H1 (cell line): ENCODE data around the gene PRKCZ. TPM values are rescaled to one million over a fixed set of nuclear protein-coding genes. Genes with fewer than 3 reads are reported as not detected.

Source experiments
- ASH2L ChIP-seq: fragments of 200-600, 300-600 bp; sonication (generic); IDR thresholded peaks from one replicate; pipeline ENCODE4 v1.7.1; 2017; ENCODE audit warnings: low read length
- BACH1 ChIP-seq: IDR thresholded peaks from 2 replicates; pipeline ENCODE4 v1.6.1; 2012; ENCODE audit warnings: low read length, improper control_type of control experiment
- CEBPB ChIP-seq: IDR thresholded peaks from 2 replicates; pipeline ENCODE4 v1.6.1; 2012; ENCODE audit warnings: low read depth, low read length
- CHD7 ChIP-seq: fragments of 300-600 bp; sonication (generic); IDR thresholded peaks from 2 replicates; pipeline ENCODE4 v1.7.1; 2012; ENCODE audit warnings: low read length, moderate library complexity, mild to moderate bottlenecking, inconsistent platforms; ENCODE audit not compliant: insufficient replicate concordance
- CREB1 ChIP-seq: IDR thresholded peaks from 2 replicates; pipeline ENCODE4 v1.6.1; 2012; ENCODE audit warnings: inconsistent platforms
- EP300 ChIP-seq, 2 experiments: IDR thresholded peaks; 1 replicate in 1 of 2; 2 replicates in 1 of 2; pipeline ENCODE4 v1.6.1; 2011 to 2012; ENCODE audit warnings: low read depth in 2 of 2, low read length in 2 of 2, mild to moderate bottlenecking in 2 of 2, borderline replicate concordance in 1 of 2, inconsistent platforms in 1 of 2, moderate library complexity in 1 of 2
- EZH2 ChIP-seq: fragments of 200-600 bp; sonication (generic); IDR thresholded peaks from 2 replicates; pipeline ENCODE4 v1.7.1; 2012; ENCODE audit warnings: low read depth, mild to moderate bottlenecking, moderate library complexity, low read length, inconsistent platforms; ENCODE audit not compliant: severe bottlenecking
- JUND ChIP-seq: IDR thresholded peaks from 2 replicates; pipeline ENCODE4 v1.6.1; 2011; ENCODE audit warnings: mild to moderate bottlenecking, improper control_type of control experiment, low read length
- MAX ChIP-seq: IDR thresholded peaks from 2 replicates; pipeline ENCODE4 v1.6.1; 2012; ENCODE audit warnings: inconsistent platforms
- NRF1 ChIP-seq: IDR thresholded peaks from 2 replicates; pipeline ENCODE4 v1.6.1; 2011; ENCODE audit warnings: mild to moderate bottlenecking, low read depth, low read length, improper control_type of control experiment
- RBBP5 ChIP-seq: IDR thresholded peaks from 2 replicates; pipeline ENCODE4 v1.7.1; 2012; ENCODE audit warnings: low read depth, mild to moderate bottlenecking, inconsistent platforms, low read length, moderate library complexity, borderline replicate concordance
- polyA plus RNA-seq, 7 experiments: library from polyadenylated mRNA; depleted of rRNA in 3 of 7; stranded (reverse) in 5 of 7; unstranded in 2 of 7; fragments of >200 nt in 5 of 7; fragments of 200-250 nt in 2 of 7; gene quantifications; 1 replicate in 5 of 7; 2 replicates in 1 of 7; 4 replicates in 1 of 7; pipeline versions ENCODE4 v1.2.1 to v1.2.3, GENCODE V29; 2011 to 2013; ENCODE audit warnings: missing spikeins in 2 of 7, mixed read lengths in 2 of 7
- total RNA-seq: library from RNA; stranded (reverse); fragmentation: NEBNext Ultra II Directional; extraction: Animal tissue kit (Norgen Biotek cat#: 25700); gene quantifications from 2 replicates; pipeline ENCODE4 v1.2.1, GENCODE V29; 2021

Gene PRKCZ
- total and polyA plus RNA-seq, 2 of the 8 experiments (the other 6 are each of a cell fraction or from before 2014, with no cell fraction given): 37.4 to 45.1 TPM

- TF ChIP-seq CHD7: no peak
- no peak for TF ChIP-seq BACH1
- TF ChIP-seq ASH2L: no peak
- no peak for TF ChIP-seq NRF1
- TF ChIP-seq JUND: no peak
- TF ChIP-seq CREB1: no peak
- no peak for TF ChIP-seq RBBP5
- TF ChIP-seq EZH2: no peak
- peak; percentile 63 for TF ChIP-seq MAX
- no peak for TF ChIP-seq CEBPB
- no peak for TF ChIP-seq EP300 (IDR thresholded peaks at IDR 0.05; ENCODE audit: borderline replicate concordance in 1 of 2, low read depth in 2 of 2, low read length in 2 of 2)
Observed at GRCh38 chr1:2194898-2195673, 144.9 kb downstream of the PRKCZ start (continued).
